Measurements from ENCODE around the gene TMEM132A. TPM values are rescaled to one million over a fixed set of nuclear protein-coding genes. Genes with fewer than 3 reads are reported as not detected.

Gene TMEM132A
- total and polyA plus RNA-seq, 9 of the 15 experiments (the other 6 are each of a cell fraction or from before 2014, with no cell fraction given): 0.04 to 1.1 (median 0.18) TPM; not detected in 4

- TF ChIP-seq ATF2 (CRISPR knock-in tag; IDR thresholded peaks at IDR 0.05) (no peak), GABPA (tag; conservative IDR thresholded peaks at IDR 0.05; ENCODE audit: low read depth) (peak; percentile 94), ZFPM2 (CRISPR knock-in tag; IDR thresholded peaks at IDR 0.05) (no peak), XRCC5 (IDR thresholded peaks at IDR 0.05; ENCODE audit: low read depth, low read length) (0 out of 2 replicates have a peak, but pooled peaks have one; percentile 59), STAT6 (CRISPR knock-in tag; IDR thresholded peaks at IDR 0.05) (peak; percentile 87; the same call in 1 of the 2 replicates), SMARCB1 (IDR thresholded peaks at IDR 0.05; ENCODE audit: insufficient read length, low read depth) (no peak), SPI1 (IDR thresholded peaks at IDR 0.05; ENCODE audit: borderline replicate concordance, low read depth, low read length) (no peak), CHAMP1 (IDR thresholded peaks at IDR 0.05) (no peak), SIN3B (IDR thresholded peaks at IDR 0.05; ENCODE audit: low read depth) (peak; percentile 82; the same call in 1 of the 2 replicates), FOS (IDR thresholded peaks at IDR 0.05; ENCODE audit: extremely low read depth, insufficient read length) (no peak), COPS2 (conservative IDR thresholded peaks at IDR 0.05) (no peak), NONO (IDR thresholded peaks at IDR 0.05; ENCODE audit: low read depth in 2 of 2, low read length in 1 of 2) (peak in 1 of 2 experiments; percentile 52; a peak in 1 of 4 replicates), PHF20 (IDR thresholded peaks at IDR 0.05; ENCODE audit: partially characterized antibody) (peak; percentile 54), ZNF512 (tag; IDR thresholded peaks at IDR 0.05) (no peak), ZNF639 (CRISPR knock-in tag; conservative IDR thresholded peaks at IDR 0.05 in 1 of 2, IDR thresholded peaks at IDR 0.05 in 1 of 2) (peak in 1 of 2 experiments; percentile 56; a peak in 1 of 4 replicates), TCF7L2 (IDR thresholded peaks at IDR 0.05; ENCODE audit: low read depth, low read length) (no peak), POLR2A (conservative IDR thresholded peaks at IDR 0.05) (peak; percentile 95)
These were observed 17.9 kb upstream of the TMEM132A start, which contains the start of gene PRPF19 (continued) for GRCh38 chr11:60906132-60906972.
